Measurements from ENCODE around the gene SOBP.

- TF ChIP-seq CTCF (IDR thresholded peaks at IDR 0.05) (no peak), MYC (IDR thresholded peaks at IDR 0.05; ENCODE audit: borderline replicate concordance, low read length) (no peak), RFX5 (IDR thresholded peaks at IDR 0.05) (no peak), FOSB (CRISPR knock-in tag; IDR thresholded peaks at IDR 0.05) (no peak), POLR2A (IDR thresholded peaks at IDR 0.05; ENCODE audit: low read length) (no peak), ZFP36 (IDR thresholded peaks at IDR 0.05; ENCODE audit: borderline replicate concordance, partially characterized antibody) (no peak), JUN (IDR thresholded peaks at IDR 0.05) (no peak), MAX (IDR thresholded peaks at IDR 0.05) (no peak), HMGXB4 (CRISPR knock-in tag; IDR thresholded peaks at IDR 0.05; ENCODE audit: borderline replicate concordance) (no peak), POLR2AphosphoS2 (conservative IDR thresholded peaks at IDR 0.05; ENCODE audit: low read length) (no peak), HDAC2 (IDR thresholded peaks at IDR 0.05) (no peak), MAFK (IDR thresholded peaks at IDR 0.05; ENCODE audit: partially characterized antibody) (no peak), ELK1 (IDR thresholded peaks at IDR 0.05; ENCODE audit: low read depth, low read length) (no peak)
These were observed 89.6 kb downstream of the SOBP start for GRCh38 chr6:107579456-107580056.

Data from A549 (cell line).